Liver (tissue), 3 donors: ENCODE data around the gene CBY2.

Experiments used
- RXRA ChIP-seq, 2 donors: IDR thresholded peaks; 2 replicates each; pipeline ENCODE4 v1.6.1; 2017 to 2018; ENCODE audit warnings: antibody characterized with exemption in 2 of 2, mild to moderate bottlenecking in 1 of 2
- SP1 ChIP-seq: IDR thresholded peaks from 2 replicates; pipeline ENCODE4 v1.6.1; 2018; ENCODE audit warnings: antibody characterized with exemption, mild to moderate bottlenecking
- TF ChIP-seq, protein P1 (sequence below): fragments of 150-350 bp; IDR thresholded peaks from 2 replicates; pipeline ENCODE4 v1.5.1; 2017; ENCODE audit warnings: improper control_type of control experiment, low read depth, low read length; ENCODE audit not compliant: missing input control
- donor health status: healthy.
- donor health status: healthy.

DNA sequence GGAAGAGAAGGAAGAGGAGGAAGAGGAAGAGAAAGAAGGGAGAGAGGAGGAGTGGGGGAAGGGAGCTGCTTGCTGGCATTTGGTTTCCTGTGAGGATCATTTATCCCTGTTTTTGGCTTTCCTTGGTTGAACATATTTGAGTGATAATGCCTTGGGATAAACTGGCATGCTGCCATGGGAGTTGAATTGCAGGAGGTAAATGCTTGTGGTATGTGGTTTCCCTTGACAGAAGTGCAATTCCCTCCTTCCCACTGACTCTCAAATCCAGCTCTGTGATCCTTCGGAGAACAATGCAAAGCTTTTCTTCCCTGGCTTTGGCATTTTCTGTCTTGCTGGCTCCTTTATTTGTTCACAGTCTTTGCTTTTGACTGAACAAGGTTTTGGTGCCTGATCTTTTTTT, 27.2 kb upstream of the CBY2 start:
- TF ChIP-seq, protein P1, sequence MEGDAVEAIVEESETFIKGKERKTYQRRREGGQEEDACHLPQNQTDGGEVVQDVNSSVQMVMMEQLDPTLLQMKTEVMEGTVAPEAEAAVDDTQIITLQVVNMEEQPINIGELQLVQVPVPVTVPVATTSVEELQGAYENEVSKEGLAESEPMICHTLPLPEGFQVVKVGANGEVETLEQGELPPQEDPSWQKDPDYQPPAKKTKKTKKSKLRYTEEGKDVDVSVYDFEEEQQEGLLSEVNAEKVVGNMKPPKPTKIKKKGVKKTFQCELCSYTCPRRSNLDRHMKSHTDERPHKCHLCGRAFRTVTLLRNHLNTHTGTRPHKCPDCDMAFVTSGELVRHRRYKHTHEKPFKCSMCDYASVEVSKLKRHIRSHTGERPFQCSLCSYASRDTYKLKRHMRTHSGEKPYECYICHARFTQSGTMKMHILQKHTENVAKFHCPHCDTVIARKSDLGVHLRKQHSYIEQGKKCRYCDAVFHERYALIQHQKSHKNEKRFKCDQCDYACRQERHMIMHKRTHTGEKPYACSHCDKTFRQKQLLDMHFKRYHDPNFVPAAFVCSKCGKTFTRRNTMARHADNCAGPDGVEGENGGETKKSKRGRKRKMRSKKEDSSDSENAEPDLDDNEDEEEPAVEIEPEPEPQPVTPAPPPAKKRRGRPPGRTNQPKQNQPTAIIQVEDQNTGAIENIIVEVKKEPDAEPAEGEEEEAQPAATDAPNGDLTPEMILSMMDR, result no peak
- TF ChIP-seq RXRA (IDR thresholded peaks at IDR 0.05) (no peak), SP1 (no peak)
